Measurements from ENCODE around the gene TJAP1. TPM values are rescaled to one million over a fixed set of nuclear protein-coding genes. Genes with fewer than 3 reads are reported as not detected.
A peak's percentile ranks its signal among the peaks of the same experiment; 100 is the strongest.

Gene TJAP1, protein sequence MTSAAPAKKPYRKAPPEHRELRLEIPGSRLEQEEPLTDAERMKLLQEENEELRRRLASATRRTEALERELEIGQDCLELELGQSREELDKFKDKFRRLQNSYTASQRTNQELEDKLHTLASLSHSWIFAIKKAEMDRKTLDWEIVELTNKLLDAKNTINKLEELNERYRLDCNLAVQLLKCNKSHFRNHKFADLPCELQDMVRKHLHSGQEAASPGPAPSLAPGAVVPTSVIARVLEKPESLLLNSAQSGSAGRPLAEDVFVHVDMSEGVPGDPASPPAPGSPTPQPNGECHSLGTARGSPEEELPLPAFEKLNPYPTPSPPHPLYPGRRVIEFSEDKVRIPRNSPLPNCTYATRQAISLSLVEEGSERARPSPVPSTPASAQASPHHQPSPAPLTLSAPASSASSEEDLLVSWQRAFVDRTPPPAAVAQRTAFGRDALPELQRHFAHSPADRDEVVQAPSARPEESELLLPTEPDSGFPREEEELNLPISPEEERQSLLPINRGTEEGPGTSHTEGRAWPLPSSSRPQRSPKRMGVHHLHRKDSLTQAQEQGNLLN
- 19.9 and 20.4 TPM in 2 replicates for total RNA-seq (2014; rRNA removed; shearing (Covaris generic))

GRCh38 chr6:43477235-43478007 lies at the start of gene TJAP1:
Gene TJAP1, plus strand, starts transcription at chr6:43477570. Its CDS starts 21,432 bp downstream, at chr6:43499002.
- peak; percentile 85 for DNase-seq (ENCODE audit: low spot score)

DNA sequence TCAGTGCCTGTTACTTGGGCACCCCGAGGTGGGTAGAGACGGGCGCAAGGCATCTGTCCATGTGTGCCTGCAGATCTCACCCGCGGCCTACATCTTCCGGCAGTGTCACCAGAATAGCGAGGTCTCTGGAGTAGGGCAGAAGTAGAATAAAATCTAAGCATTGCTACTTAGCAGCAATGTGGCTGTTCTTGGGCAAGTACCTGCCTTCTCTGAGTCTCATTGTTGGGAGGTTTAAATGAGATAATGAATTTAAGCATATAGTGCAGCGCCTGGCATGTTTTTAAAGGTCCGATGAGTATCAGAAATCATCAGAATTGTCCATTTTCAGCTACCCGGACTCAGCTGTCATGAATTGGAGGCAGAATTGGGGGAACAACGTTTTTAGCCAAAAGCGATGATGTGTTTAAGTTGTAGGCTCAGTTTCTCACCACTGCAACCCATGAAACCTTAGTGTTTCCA lies 49.2 kb upstream of the TJAP1 start:
- DNase-seq (ENCODE audit: low spot score) = peak; percentile 23

- DNase-seq (ENCODE audit: low spot score) = no peak
These were observed 48.5 kb upstream of the TJAP1 start for GRCh38 chr6:43428874-43429273.

DNA sequence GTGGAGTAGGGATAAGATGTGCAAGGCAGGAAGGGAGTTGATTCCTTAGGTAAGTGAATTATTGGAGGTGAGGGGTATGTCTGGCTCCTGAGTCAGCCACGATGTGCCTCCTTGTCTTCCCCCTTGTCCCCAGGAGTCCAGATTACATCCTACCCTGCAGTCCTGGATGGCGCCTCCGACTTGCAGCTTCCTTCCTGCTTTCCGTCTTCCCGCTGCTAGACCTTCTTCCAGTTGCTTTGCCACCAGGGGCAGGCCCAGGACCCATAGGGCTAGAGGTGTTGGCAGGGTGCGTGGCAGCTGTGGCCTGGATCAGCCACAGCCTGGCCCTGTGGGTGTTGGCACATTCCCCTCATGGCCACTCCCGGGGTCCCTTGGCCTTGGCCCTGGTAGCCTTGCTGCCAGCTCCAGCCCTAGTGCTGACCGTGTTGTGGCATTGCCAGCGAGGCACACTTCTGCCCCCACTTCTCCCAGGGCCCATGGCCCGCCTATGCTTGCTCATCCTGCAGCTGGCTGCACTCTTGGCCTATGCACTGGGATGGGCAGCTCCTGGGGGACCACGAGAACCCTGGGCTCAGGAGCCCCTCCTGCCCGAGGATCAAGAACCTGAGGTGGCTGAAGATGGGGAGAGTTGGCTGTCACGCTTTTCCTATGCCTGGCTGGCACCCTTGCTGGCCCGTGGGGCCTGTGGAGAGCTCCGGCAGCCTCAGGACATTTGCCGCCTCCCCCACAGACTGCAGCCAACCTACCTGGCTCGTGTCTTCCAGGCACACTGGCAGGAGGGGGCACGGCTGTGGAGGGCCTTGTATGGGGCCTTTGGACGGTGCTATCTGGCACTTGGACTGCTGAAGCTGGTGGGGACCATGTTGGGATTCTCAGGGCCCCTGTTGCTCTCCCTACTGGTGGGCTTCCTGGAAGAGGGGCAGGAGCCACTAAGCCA lies 45.1 kb upstream of the TJAP1 start:
- no peak for DNase-seq (ENCODE audit: low spot score)

DNA sequence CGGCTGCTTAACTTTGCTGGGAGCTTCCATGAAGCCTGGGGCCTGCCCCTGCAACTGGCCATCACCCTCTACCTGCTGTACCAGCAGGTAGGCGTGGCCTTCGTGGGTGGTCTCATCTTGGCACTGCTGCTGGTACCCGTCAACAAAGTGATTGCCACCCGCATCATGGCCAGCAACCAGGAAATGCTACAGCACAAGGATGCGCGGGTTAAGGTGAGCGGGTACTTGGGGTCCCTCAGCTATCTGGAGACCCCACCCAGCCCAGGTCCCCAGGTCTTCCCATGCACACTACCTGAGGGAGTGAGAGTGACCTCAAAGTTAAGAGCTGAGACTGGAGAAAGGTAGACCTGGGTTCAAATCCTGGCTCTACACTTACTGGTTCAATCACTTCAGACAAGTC lies 44.2 kb upstream of the TJAP1 start:
- no peak for DNase-seq (ENCODE audit: low spot score)

DNA sequence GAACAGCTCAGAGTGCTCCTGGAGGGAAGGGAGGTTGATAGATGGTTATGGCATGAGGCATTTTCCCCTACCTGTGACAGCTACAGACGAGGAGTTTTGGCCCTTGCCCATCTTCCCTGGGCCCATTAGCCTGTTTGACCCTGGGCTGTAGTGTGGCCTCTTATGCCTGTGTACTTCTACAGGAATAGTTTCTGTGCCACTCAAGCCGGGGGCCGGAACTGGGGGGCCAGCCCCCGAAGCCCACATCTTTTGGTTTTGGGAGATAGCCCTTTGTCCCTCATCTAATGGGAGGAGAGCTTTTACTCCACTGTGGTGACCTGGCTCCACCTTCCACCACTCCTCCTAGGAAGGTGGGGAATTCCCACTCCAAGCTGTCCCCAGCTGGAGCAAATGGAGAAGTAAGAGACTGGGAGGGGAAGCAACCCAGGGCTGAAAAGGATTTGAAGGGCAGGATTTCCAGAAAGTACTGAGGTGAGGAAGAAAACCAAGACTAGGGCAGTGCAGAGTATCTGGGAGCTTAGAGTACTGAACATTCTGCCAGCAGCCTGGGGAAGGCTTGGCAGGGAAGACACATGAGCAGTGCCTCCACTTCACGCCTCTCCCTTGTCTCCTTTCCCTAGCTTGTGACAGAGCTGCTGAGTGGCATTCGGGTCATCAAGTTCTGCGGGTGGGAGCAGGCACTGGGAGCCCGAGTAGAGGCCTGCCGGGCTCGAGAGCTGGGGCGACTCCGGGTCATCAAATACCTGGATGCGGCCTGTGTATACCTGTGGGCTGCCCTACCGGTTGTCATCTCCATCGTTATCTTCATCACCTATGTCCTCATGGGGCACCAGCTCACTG lies 43.1 kb upstream of the TJAP1 start:
- no peak for DNase-seq (ENCODE audit: low spot score)

DNA sequence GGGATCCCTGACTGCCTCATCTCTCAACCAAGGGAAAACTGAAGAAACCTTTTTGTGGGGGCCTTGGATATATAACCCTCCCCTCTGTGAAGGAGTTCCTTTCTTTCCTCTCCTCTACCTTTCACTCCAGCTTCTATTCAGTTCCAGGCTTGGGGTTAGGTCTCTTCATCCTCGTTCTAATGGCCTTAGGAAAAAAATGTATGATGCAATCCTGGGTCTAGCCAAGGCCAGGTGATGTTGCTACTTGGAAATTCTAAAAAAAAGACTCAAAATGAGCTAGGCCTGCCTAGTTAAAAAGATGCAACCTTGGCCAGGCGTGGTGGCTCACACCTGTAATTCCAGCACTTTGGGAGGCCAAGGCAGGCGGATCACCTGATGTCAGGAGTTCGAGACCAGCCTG lies 42.4 kb upstream of the TJAP1 start:
- no peak for DNase-seq (ENCODE audit: low spot score)

GRCh38 chr6:43435682-43436437 lies 41.5 kb upstream of the TJAP1 start:
- DNase-seq (ENCODE audit: low spot score) = no peak

DNA sequence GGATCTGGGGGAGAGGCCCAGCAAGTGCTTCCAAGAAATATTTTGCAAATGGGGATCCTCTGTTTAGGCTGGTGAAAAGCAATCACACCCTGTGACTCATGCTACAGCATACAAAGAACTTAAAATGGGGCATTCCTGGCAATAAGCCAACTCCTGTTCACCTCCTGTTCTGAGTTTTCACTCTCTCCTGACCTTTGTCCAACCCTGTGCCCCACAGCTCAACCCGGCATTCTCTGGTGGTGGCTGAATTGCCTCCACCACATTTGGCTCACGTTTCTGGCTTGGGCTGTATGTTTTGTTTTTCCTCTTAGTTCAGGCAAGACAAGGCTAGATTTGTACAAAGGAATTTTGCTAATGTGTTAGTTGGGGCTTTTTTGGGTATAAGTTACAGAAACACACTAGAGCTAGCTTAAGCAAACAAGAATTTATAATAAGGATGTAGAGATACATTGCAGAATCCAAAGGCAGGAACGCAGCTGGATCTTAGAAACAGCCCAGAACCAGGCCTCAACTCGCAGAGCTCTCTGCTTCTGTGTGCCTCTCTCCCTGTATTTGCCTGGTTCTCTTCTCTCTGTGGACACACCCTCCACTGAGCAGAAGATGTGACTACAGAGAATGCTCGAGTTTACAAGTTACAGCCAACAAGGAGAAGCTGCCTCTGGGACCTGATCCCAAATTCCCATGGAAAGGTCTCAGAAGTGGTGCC lies 40.6 kb upstream of the TJAP1 start:
- peak; percentile 87 for DNase-seq (ENCODE audit: low spot score)

DNA sequence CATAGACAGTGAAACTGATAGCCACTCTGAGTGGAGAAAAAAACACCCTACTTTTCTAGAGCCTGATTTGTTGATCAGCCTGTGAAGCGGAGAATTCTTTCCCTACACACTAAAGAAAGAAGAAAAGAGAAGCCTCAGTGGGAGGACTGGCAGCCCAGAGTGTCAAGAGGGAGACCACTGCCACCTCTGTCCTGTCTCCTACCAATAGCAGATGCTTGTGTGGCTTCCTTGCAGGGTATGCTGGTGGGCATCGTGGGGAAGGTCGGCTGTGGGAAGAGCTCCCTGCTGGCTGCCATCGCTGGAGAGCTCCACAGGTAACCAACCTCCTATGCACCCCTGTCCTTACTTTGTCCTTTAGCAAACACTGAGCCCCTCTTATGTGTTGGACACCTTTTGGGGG lies 39.7 kb upstream of the TJAP1 start:
- DNase-seq (ENCODE audit: low spot score) = no peak

DNA sequence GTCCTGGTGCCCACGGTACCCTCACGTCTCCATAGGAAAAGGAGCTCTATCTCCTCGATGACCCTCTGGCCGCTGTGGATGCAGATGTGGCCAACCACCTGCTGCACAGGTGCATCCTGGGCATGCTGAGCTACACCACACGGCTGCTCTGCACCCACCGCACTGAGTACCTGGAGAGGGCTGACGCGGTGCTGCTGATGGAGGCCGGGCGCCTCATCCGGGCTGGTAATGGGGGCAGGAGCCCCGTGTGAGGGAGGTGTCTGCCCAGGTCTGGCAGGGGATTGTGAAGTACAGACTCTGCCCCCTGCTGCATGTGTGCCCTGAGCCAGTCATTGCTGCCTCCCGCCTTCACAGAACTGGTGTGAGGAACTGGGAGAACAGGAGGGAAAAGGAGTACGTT lies 34.4 kb upstream of the TJAP1 start:
- DNase-seq (ENCODE audit: low spot score) = no peak

- DNase-seq (ENCODE audit: low spot score) = no peak
These were observed 33.3 kb upstream of the TJAP1 start for GRCh38 chr6:43444036-43444435.

GRCh38 chr6:43444582-43444981 lies 32.8 kb upstream of the TJAP1 start:
- DNase-seq (ENCODE audit: low spot score) = no peak

- no peak for DNase-seq (ENCODE audit: low spot score)
These were observed 31.8 kb upstream of the TJAP1 start for GRCh38 chr6:43445576-43445975.

- no peak for DNase-seq (ENCODE audit: low spot score)
These were observed 29.8 kb upstream of the TJAP1 start for GRCh38 chr6:43447604-43448003.

DNA sequence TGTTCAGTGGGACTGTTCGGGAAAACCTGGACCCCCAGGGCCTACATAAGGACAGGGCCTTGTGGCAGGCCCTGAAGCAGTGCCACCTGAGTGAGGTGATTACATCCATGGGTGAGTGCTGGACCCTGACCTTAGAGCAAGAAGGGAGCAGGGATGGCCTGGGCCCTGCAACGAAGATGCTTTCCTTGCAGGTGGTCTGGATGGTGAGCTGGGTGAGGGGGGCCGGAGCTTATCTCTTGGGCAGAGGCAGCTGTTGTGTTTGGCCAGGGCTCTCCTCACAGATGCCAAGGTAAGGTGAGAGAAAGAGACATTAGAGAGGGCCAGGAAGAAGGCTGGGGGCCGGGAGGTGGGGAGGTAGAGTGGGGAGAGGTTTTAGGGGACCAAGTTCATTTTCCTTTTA lies 28.5 kb upstream of the TJAP1 start:
- no peak for DNase-seq (ENCODE audit: low spot score)

DNA sequence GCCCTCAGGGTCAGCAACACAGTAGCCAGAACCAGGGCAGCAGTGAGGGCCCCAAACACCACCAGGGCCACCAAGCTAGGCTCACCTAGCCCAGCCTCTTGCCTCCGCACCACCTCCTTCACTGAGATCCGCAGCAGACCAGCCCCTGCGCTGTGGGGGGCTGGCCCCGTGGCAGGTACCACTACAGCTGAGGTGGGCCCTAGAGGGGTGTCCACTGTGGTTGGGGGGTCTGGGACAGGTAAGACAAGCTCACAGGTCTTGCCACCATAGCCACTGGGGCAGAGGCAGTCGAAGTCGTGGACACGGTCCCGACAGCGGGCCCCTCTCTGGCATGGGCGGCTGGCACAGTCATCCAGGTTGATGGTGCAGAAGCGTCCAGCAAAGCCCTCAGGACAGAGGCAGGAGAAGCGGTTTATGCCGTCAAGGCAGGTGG lies 26.7 kb upstream of the TJAP1 start:
- DNase-seq (ENCODE audit: low spot score) = no peak

- DNase-seq (ENCODE audit: low spot score) = no peak
These were observed 26.0 kb upstream of the TJAP1 start for GRCh38 chr6:43451348-43451747.

GRCh38 chr6:43451939-43452338 lies 25.4 kb upstream of the TJAP1 start:
- no peak for DNase-seq (ENCODE audit: low spot score)

Data from HT-29 (cell line).